H1 (cell line): Measurements from ENCODE around the gene IL37. TPM values are rescaled to one million over a fixed set of nuclear protein-coding genes. Genes with fewer than 3 reads are reported as not detected.

Experiments
- CTCF ChIA-PET: fragments of 300-600 bp; sonication (Branson Sonifier 250); formaldehyde crosslinking; loops from one replicate; lab custom pipeline; 2021; ENCODE audit not compliant: partially characterized antibody; lab: Charles Lee
- POLR2A ChIA-PET: fragments of 300-600 bp; sonication (Branson Sonifier 250); formaldehyde crosslinking; loops from one replicate; lab custom pipeline; 2021; ENCODE audit warnings: inconsistent platforms; ENCODE audit not compliant: partially characterized antibody; lab: Charles Lee
- DNase-seq, 2 experiments: peaks; one replicate each; pipeline versions ENCODE4 v3.0.0 to v3.0.0-alpha.2; 2010 to 2022; ENCODE audit warnings: low spot score in 2 of 2, low read depth in 1 of 2, mixed read lengths in 1 of 2
- FAIRE-seq: peaks from 2 replicates; lab custom pipeline; 2011; peaks lifted over from hg19 to GRCh38; lab: Jason Lieb, UNC
- H2AFZ ChIP-seq: 2 replicates; pipeline ENCODE4 v1.8.1; 2012; ENCODE audit warnings: low read length, inconsistent platforms
- H2AK5ac ChIP-seq: 2 replicates; pipeline ENCODE4 v1.6.1; 2013; ENCODE audit warnings: low read depth, low read length
- H2BK120ac ChIP-seq: replicated peaks from 2 replicates; pipeline ENCODE3; 2013; ENCODE audit warnings: low read depth, low read length, inconsistent platforms
- H2BK12ac ChIP-seq: 2 replicates; pipeline ENCODE4 v1.6.1; 2013; ENCODE audit warnings: low read depth, low read length
- H2BK15ac ChIP-seq: 2 replicates; pipeline ENCODE4 v1.6.1; 2013; ENCODE audit warnings: low read length
- H2BK20ac ChIP-seq: 2 replicates; pipeline ENCODE4 v1.6.1; 2013; ENCODE audit warnings: low read length
- H2BK5ac ChIP-seq: 2 replicates; pipeline ENCODE4 v1.6.1; 2013; ENCODE audit warnings: low read depth, low read length
- H3K14ac ChIP-seq: 2 replicates; pipeline ENCODE4 v1.6.1; 2013; ENCODE audit warnings: inconsistent platforms; ENCODE audit not compliant: insufficient read length
- H3K18ac ChIP-seq: 2 replicates; pipeline ENCODE4 v1.6.1; 2013; ENCODE audit warnings: low read length; ENCODE audit errors: extremely low read depth
- H3K23ac ChIP-seq: 2 replicates; pipeline ENCODE4 v1.6.1; 2013; ENCODE audit warnings: inconsistent platforms; ENCODE audit not compliant: insufficient read length
- H3K23me2 ChIP-seq: 2 replicates; pipeline ENCODE4 v1.6.1; 2013; ENCODE audit warnings: low read depth, low read length
- H3K27ac ChIP-seq: 2 replicates; pipeline ENCODE4 v1.6.1; 2011; ENCODE audit warnings: low read depth, low read length, inconsistent platforms
- H3K27me3 ChIP-seq, 4 experiments: replicated peaks in 1 of 4; 1 replicate in 1 of 4; 2 replicates in 3 of 4; pipeline versions ENCODE4 v1.6.1 to v1.8.1; 2011 to 2013; ENCODE audit warnings: low read length in 3 of 4, mild to moderate bottlenecking in 3 of 4, inconsistent platforms in 2 of 4, mixed read lengths in 2 of 4, moderate library complexity in 1 of 4; ENCODE audit not compliant: control insufficient read depth in 3 of 4, insufficient read depth in 3 of 4; ENCODE audit errors: extremely low read depth in 1 of 4
- H3K36me3 ChIP-seq, 4 experiments: 2 replicates each; pipeline versions ENCODE4 v1.6.1 to v1.8.1; 2011 to 2013; ENCODE audit warnings: mild to moderate bottlenecking in 4 of 4, low read length in 3 of 4, moderate library complexity in 2 of 4, control low read depth in 1 of 4, inconsistent platforms in 1 of 4; ENCODE audit not compliant: insufficient read depth in 4 of 4, control insufficient read depth in 2 of 4
- H3K4ac ChIP-seq: replicated peaks from 2 replicates; pipeline ENCODE3; 2013; ENCODE audit warnings: low read length, low read depth, mixed read lengths, inconsistent platforms; ENCODE audit not compliant: insufficient read length
- H3K4me1 ChIP-seq, 4 experiments: replicated peaks in 1 of 4; 1 replicate in 1 of 4; 2 replicates in 3 of 4; pipeline versions ENCODE4 v1.6.1 to v1.8.1; 2011 to 2013; ENCODE audit warnings: low read length in 3 of 4, inconsistent platforms in 2 of 4, mixed read lengths in 1 of 4; ENCODE audit not compliant: insufficient read depth in 4 of 4, control insufficient read depth in 3 of 4
- H3K4me2 ChIP-seq, 2 experiments: 2 replicates each; pipeline versions ENCODE4 v1.6.1 to v1.8.1; 2011 to 2013; ENCODE audit warnings: low read depth in 2 of 2, low read length in 2 of 2, control low read depth in 1 of 2, inconsistent platforms in 1 of 2, mild to moderate bottlenecking in 1 of 2; ENCODE audit not compliant: insufficient read depth in 1 of 2
- H3K4me3 ChIP-seq, 4 experiments: fragments of 200-600, 300-600 bp in 1 of 4; sonication (generic), shearing (Covaris generic), sonication (Bioruptor Twin) in 1 of 4; 2 replicates each; pipeline versions ENCODE4 v1.5.1 to v1.8.1; 2011 to 2016; ENCODE audit warnings: low read length in 4 of 4, low read depth in 3 of 4, control low read depth in 2 of 4, inconsistent platforms in 2 of 4, mild to moderate bottlenecking in 2 of 4, mixed read lengths in 1 of 4, moderate library complexity in 1 of 4; ENCODE audit not compliant: insufficient read depth in 2 of 4; ENCODE audit errors: extremely low read depth in 1 of 4
- H3K56ac ChIP-seq: replicated peaks from 2 replicates; pipeline ENCODE3; 2013; ENCODE audit warnings: low read depth, mild to moderate bottlenecking, mixed read lengths, low read length, inconsistent platforms; ENCODE audit not compliant: insufficient read length
- H3K79me1 ChIP-seq: 2 replicates; pipeline ENCODE4 v1.6.1; 2013; ENCODE audit warnings: low read depth, low read length, control low read depth
- H3K79me2 ChIP-seq, 2 experiments: 2 replicates each; pipeline versions ENCODE4 v1.6.1 to v1.8.1; 2012 to 2013; ENCODE audit warnings: low read length in 2 of 2, mild to moderate bottlenecking in 2 of 2, inconsistent platforms in 1 of 2; ENCODE audit not compliant: insufficient read depth in 2 of 2, control insufficient read depth in 1 of 2
- H3K9ac ChIP-seq, 4 experiments: replicated peaks in 1 of 4; 1 replicate in 1 of 4; 2 replicates in 3 of 4; pipeline versions ENCODE4 v1.6.1 to v1.8.1; 2011 to 2013; ENCODE audit warnings: low read depth in 3 of 4, low read length in 3 of 4, control low read depth in 2 of 4, mild to moderate bottlenecking in 2 of 4, moderate library complexity in 2 of 4, inconsistent platforms in 1 of 4; ENCODE audit errors: extremely low read depth in 1 of 4
- H3K9me3 ChIP-seq, 2 experiments: 2 replicates each; pipeline versions ENCODE4 v1.6.1 to v1.8.1; 2012 to 2013; ENCODE audit warnings: mild to moderate bottlenecking in 2 of 2, moderate library complexity in 2 of 2, control low read depth in 1 of 2, inconsistent platforms in 1 of 2, low read depth in 1 of 2, low read length in 1 of 2, mixed read lengths in 1 of 2; ENCODE audit not compliant: insufficient read depth in 2 of 2
- H4K20me1 ChIP-seq, 2 experiments: replicated peaks in 1 of 2; 2 replicates each; pipeline versions ENCODE3 to v1.8.1; 2011 to 2013; ENCODE audit warnings: inconsistent platforms in 2 of 2, low read length in 2 of 2, mild to moderate bottlenecking in 1 of 2; ENCODE audit not compliant: insufficient read depth in 2 of 2, control insufficient read depth in 1 of 2
- H4K5ac ChIP-seq: 2 replicates; pipeline ENCODE4 v1.6.1; 2013; ENCODE audit warnings: low read length, low read depth, mixed read lengths, inconsistent platforms; ENCODE audit not compliant: insufficient read length
- H4K8ac ChIP-seq: 2 replicates; pipeline ENCODE4 v1.8.0; 2013; ENCODE audit warnings: mild to moderate bottlenecking, moderate library complexity, low read length, inconsistent platforms; ENCODE audit not compliant: insufficient read depth; ENCODE audit errors: extremely low read depth
- H4K91ac ChIP-seq: replicated peaks from 2 replicates; pipeline ENCODE3; 2013; ENCODE audit warnings: low read length, mixed read lengths, inconsistent platforms; ENCODE audit not compliant: insufficient read length
- BCL11A ChIP-seq, 2 experiments: IDR thresholded peaks; one replicate each; pipeline ENCODE4 v1.6.1; 2011; ENCODE audit warnings: low read depth in 2 of 2, low read length in 2 of 2, mild to moderate bottlenecking in 2 of 2
- EP300 ChIP-seq, 2 experiments: IDR thresholded peaks; 1 replicate in 1 of 2; 2 replicates in 1 of 2; pipeline ENCODE4 v1.6.1; 2011 to 2012; ENCODE audit warnings: low read depth in 2 of 2, low read length in 2 of 2, mild to moderate bottlenecking in 2 of 2, borderline replicate concordance in 1 of 2, inconsistent platforms in 1 of 2, moderate library complexity in 1 of 2
- MAFK ChIP-seq: IDR thresholded peaks from 2 replicates; pipeline ENCODE4 v1.6.1; 2012; ENCODE audit warnings: low read depth, mild to moderate bottlenecking, improper control_type of control experiment, low read length
- SIX5 ChIP-seq: IDR thresholded peaks from 2 replicates; pipeline ENCODE4 v1.6.1; 2011; ENCODE audit warnings: mild to moderate bottlenecking, low read depth, low read length
- SP4 ChIP-seq: IDR thresholded peaks from 2 replicates; pipeline ENCODE4 v1.6.1; 2012; ENCODE audit warnings: low read length, inconsistent platforms
- WGBS, 2 experiments: shearing (Covaris generic) in 1 of 2; methylation state at CpG; one replicate each; pipeline versions ENCODE4 v1.1.6 to v1.1.7; 2013 to 2015; ENCODE audit warnings: low lambda C conversion rate in 2 of 2, mixed read lengths in 2 of 2, inconsistent platforms in 1 of 2, low coverage in 1 of 2, missing lambda C conversion rate in 1 of 2; ENCODE audit not compliant: insufficient replicate concordance in 2 of 2, insufficient coverage in 1 of 2, insufficient read length in 1 of 2; ENCODE audit errors: extremely low coverage in 1 of 2, missing lambda C conversion rate in 1 of 2; 5-methylcytosine and 5-hydroxymethylcytosine counted together
- polyA plus RNA-seq, 7 experiments: library from polyadenylated mRNA; depleted of rRNA in 3 of 7; stranded (reverse) in 5 of 7; unstranded in 2 of 7; fragments of >200 nt in 5 of 7; fragments of 200-250 nt in 2 of 7; gene quantifications; 1 replicate in 5 of 7; 2 replicates in 1 of 7; 4 replicates in 1 of 7; pipeline versions ENCODE4 v1.2.1 to v1.2.3, GENCODE V29; 2011 to 2013; ENCODE audit warnings: missing spikeins in 2 of 7, mixed read lengths in 2 of 7
- total RNA-seq: library from RNA; stranded (reverse); fragmentation: NEBNext Ultra II Directional; extraction: Animal tissue kit (Norgen Biotek cat#: 25700); gene quantifications from 2 replicates; pipeline ENCODE4 v1.2.1, GENCODE V29; 2021

The IL37 gene
- total and polyA plus RNA-seq, 2 of the 8 experiments (the other 6 are each of a cell fraction or from before 2014, with no cell fraction given), result 0.18 TPM; not detected in 1

GRCh38 chr2:112940859-112941625, 30.1 kb downstream of the IL37 start:
- 87% methylated on average over 2 of the region's 3 CpGs; no CpG with 5 or more reads in 1 of the 2 experiments for WGBS, 2 experiments
- FAIRE-seq, result no peak

More at GRCh38 chr2:112940859-112941625, 30.1 kb downstream of the IL37 start:
- no peaks in the 10 kb centered on the region for H3K79me1 ChIP-seq
- no peak overlapping the region for H2BK15ac ChIP-seq
- H3K27ac ChIP-seq, result no peak overlapping the region
- no peaks in the 10 kb centered on the region for H3K36me3 ChIP-seq
- no peak overlapping the region for H2AFZ ChIP-seq
- H4K8ac ChIP-seq, result no peak overlapping the region
- H3K4me1 ChIP-seq, result no peaks in the 10 kb centered on the region
- no peak overlapping the region for H3K23ac ChIP-seq
- no peaks in the 10 kb centered on the region for H3K79me2 ChIP-seq
- no peak overlapping the region for H4K91ac ChIP-seq
- POLR2A ChIA-PET, result interaction anchor here (0.7 kb wide), 1 partner anchor 39 kb away, joined by 3 read pairs; no protein-coding TSS in a partner anchor
- H3K27me3 ChIP-seq, result no peaks in the 10 kb centered on the region
- H2BK12ac ChIP-seq, result no peak overlapping the region
- no peaks in the 10 kb centered on the region for H4K20me1 ChIP-seq
- TF ChIP-seq BCL11A (IDR thresholded peaks at IDR 0.05; ENCODE audit: low read depth in 2 of 2, low read length in 2 of 2) (no peak), MAFK (no peak), SP4 (no peak), EP300 (IDR thresholded peaks at IDR 0.05; ENCODE audit: borderline replicate concordance in 1 of 2, low read depth in 2 of 2, low read length in 2 of 2) (no peak), SIX5 (no peak)
- H2BK120ac ChIP-seq, result no peak overlapping the region
- no peak overlapping the region for H3K18ac ChIP-seq
- CTCF ChIA-PET, result interaction anchor here (0.7 to 4.8 kb wide), 36 partner anchors 9 to 327 kb away, joined by 3 to 54 read pairs (median 6); no protein-coding TSS in a partner anchor
- no peak overlapping the region for H3K4me2 ChIP-seq
- DNase-seq, result no peak
- no peak overlapping the region for H3K9ac ChIP-seq
- H2BK20ac ChIP-seq, result no peak overlapping the region
- no peak overlapping the region for H3K14ac ChIP-seq
- no peak overlapping the region for H4K5ac ChIP-seq
- H2AK5ac ChIP-seq, result no peak overlapping the region
- H3K4ac ChIP-seq, result no peak overlapping the region
- H3K9me3 ChIP-seq, result no peaks in the 10 kb centered on the region
- no peak overlapping the region for H3K56ac ChIP-seq
- no peaks in the 10 kb centered on the region for H3K23me2 ChIP-seq
- H2BK5ac ChIP-seq, result no peak overlapping the region
- H3K4me3 ChIP-seq, result no peak overlapping the region
